Measurements from ENCODE around the gene PPP1R10. TPM values are rescaled to one million over a fixed set of nuclear protein-coding genes. Genes with fewer than 3 reads are reported as not detected.
"Not testable (repeated sequence)": the region's sequence is repeated elsewhere in the genome, so short reads cannot be mapped to it uniquely, and the experiment has no call there.

Gene PPP1R10
- total RNA-seq, 1 donor from 2014 or later: 38.6 TPM

GRCh38 chr6:30599625-30600324 is 17.3 kb downstream of the PPP1R10 start:
- Histone ChIP-seq H3K27ac (peak overlapping the region; percentile 77), H2AFZ (replicated peaks) (no peak overlapping the region), H3K27me3 (no peaks in the 10 kb centered on the region), H3F3A (ENCODE audit: low read depth) (peaks cover 80% of the 10 kb centered on the region), H3K79me2 (ENCODE audit: low read depth) (no peaks in the 10 kb centered on the region), H3K36me3 (peaks cover 4% of the 10 kb centered on the region), H4K20me1 (ENCODE audit: low read depth) (peaks cover 21% of the 10 kb centered on the region), H3K9ac (no peak overlapping the region), H3K4me3 (no peak overlapping the region), H3K9me3 (ENCODE audit: low read depth) (no peaks in the 10 kb centered on the region), H3K4me2 (no peak overlapping the region), H3K4me1 (no peaks in the 10 kb centered on the region)
- Mint-ChIP-seq H3K4me1 (peaks cover 7% of the 10 kb centered on the region), H3K27me3 (ENCODE audit: insufficient read depth, low read depth) (peaks cover 3% of the 10 kb centered on the region), H3K4me3 (no peak overlapping the region), H3K36me3 (peaks cover 37% of the 10 kb centered on the region), H3K9me3 (no peaks in the 10 kb centered on the region), H3K27ac (no peak overlapping the region)
- TF ChIP-seq EZH2phosphoT487 (IDR thresholded peaks at IDR 0.05): no peak
- no peak for TF ChIP-seq EZH2 (IDR thresholded peaks at IDR 0.05)
- TF ChIP-seq, protein P1, sequence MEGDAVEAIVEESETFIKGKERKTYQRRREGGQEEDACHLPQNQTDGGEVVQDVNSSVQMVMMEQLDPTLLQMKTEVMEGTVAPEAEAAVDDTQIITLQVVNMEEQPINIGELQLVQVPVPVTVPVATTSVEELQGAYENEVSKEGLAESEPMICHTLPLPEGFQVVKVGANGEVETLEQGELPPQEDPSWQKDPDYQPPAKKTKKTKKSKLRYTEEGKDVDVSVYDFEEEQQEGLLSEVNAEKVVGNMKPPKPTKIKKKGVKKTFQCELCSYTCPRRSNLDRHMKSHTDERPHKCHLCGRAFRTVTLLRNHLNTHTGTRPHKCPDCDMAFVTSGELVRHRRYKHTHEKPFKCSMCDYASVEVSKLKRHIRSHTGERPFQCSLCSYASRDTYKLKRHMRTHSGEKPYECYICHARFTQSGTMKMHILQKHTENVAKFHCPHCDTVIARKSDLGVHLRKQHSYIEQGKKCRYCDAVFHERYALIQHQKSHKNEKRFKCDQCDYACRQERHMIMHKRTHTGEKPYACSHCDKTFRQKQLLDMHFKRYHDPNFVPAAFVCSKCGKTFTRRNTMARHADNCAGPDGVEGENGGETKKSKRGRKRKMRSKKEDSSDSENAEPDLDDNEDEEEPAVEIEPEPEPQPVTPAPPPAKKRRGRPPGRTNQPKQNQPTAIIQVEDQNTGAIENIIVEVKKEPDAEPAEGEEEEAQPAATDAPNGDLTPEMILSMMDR (IDR thresholded peaks at IDR 0.05): no peak
- DNase-seq (ENCODE audit: low spot score): no peak

GRCh38 chr6:30598912-30599624 is 18.0 kb downstream of the PPP1R10 start:
- no peak overlapping the region for H3K4me3 ChIP-seq
- Mint-ChIP-seq H3K27me3 (ENCODE audit: insufficient read depth, low read depth) (peaks cover 4% of the 10 kb centered on the region), H3K27ac (no peak overlapping the region), H3K4me3 (no peak overlapping the region), H3K9me3 (no peaks in the 10 kb centered on the region), H3K36me3 (peaks cover 33% of the 10 kb centered on the region), H3K4me1 (peaks cover 7% of the 10 kb centered on the region)
- H3K79me2 ChIP-seq (ENCODE audit: low read depth): no peaks in the 10 kb centered on the region
- TF ChIP-seq EZH2 (IDR thresholded peaks at IDR 0.05) (no peak), EZH2phosphoT487 (IDR thresholded peaks at IDR 0.05) (no peak)
- TF ChIP-seq, protein P1 (IDR thresholded peaks at IDR 0.05): no peak
- H2AFZ ChIP-seq (replicated peaks): no peak overlapping the region
- no peak for DNase-seq (ENCODE audit: low spot score)
- H3K27me3 ChIP-seq: no peaks in the 10 kb centered on the region
- no peak overlapping the region for H3K4me2 ChIP-seq
- no peak overlapping the region for H3K9ac ChIP-seq
- peaks cover 80% of the 10 kb centered on the region for H3F3A ChIP-seq (ENCODE audit: low read depth)
- no peaks in the 10 kb centered on the region for H3K9me3 ChIP-seq (ENCODE audit: low read depth)
- peaks cover 4% of the 10 kb centered on the region for H3K36me3 ChIP-seq
- peaks cover 14% of the 10 kb centered on the region for H4K20me1 ChIP-seq (ENCODE audit: low read depth)
- H3K4me1 ChIP-seq: no peaks in the 10 kb centered on the region
- H3K27ac ChIP-seq: peak overlapping the region; percentile 77

DNA sequence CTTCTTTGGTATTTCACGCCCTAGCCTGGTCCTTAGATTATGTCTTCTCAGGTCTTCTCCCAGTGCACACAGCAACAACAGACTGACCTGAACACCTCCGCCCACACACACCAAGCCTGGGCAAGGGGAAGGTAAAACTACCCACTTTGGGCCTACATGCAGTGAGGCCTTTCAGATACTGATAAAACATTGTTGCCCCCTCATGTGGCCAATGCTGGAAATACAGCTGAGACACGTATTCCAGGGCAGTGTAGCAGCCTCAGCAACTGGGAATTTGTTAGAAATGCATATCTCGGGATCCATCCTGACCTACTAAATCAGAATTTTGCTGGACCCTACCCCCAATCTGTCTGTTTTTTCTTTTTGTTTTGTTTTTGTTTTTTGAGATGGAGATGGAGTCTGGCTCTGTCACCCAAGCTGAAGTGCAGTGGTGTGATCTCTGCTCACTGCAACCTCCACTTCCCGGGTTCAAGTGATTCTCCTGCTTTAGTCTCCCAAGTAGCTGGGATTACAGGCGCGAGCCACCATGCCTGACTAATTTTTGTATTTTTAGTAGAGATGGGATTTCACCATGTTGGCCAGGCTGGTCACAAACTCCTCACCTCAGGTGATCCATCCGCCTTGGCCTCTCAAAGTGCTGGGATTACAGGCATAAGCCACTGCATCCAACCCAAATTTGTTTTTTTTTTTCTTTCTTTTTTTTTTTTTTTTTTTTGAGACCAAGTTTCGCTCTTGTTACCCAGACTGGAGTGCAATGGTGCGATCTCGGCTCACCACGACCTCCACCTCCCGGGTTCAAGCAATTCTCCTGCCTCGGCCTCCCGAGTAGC is 19.5 kb downstream of the PPP1R10 start:
- H3K9ac ChIP-seq; H3K27ac ChIP-seq; H2AFZ ChIP-seq (replicated peaks); H3K4me1 Mint-ChIP-seq; H3K79me2 ChIP-seq (ENCODE audit: low read depth); H3K4me1 ChIP-seq; H3K27me3 ChIP-seq; H3K4me2 ChIP-seq; H3K4me3 ChIP-seq; H3K36me3 ChIP-seq; H3K27me3 Mint-ChIP-seq (ENCODE audit: insufficient read depth, low read depth); H3K9me3 Mint-ChIP-seq; H3K9me3 ChIP-seq (ENCODE audit: low read depth): not testable (repeated sequence)
- Mint-ChIP-seq H3K27ac (peak overlapping the region; percentile 55), H3K4me3 (peak overlapping the region; percentile 19), H3K36me3 (peaks cover 20% of the 10 kb centered on the region)
- peaks cover 66% of the 10 kb centered on the region for H3F3A ChIP-seq (ENCODE audit: low read depth)
- H4K20me1 ChIP-seq (ENCODE audit: low read depth): peaks cover 12% of the 10 kb centered on the region
- DNase-seq (ENCODE audit: low spot score): peak; percentile 81
- TF ChIP-seq, protein P1 (IDR thresholded peaks at IDR 0.05): peak; percentile 76
